H9 (cell line): Measurements from ENCODE around the gene COG8. TPM values are rescaled to one million over a fixed set of nuclear protein-coding genes. Genes with fewer than 3 reads are reported as not detected.

Experiments used
- DNase-seq: peaks from one replicate; pipeline ENCODE4 v3.0.0-alpha.2; 2017
- H2AFZ ChIP-seq: one replicate; pipeline ENCODE4 v1.6.1; 2013; ENCODE audit warnings: mild to moderate bottlenecking, low read length, control low read depth, moderate library complexity
- H2AK5ac ChIP-seq: 2 replicates; pipeline ENCODE4 v1.6.1; 2013; ENCODE audit warnings: low read length, control low read depth, mixed read lengths; ENCODE audit not compliant: insufficient read length
- H2BK120ac ChIP-seq: one replicate; pipeline ENCODE4 v1.6.1; 2013; ENCODE audit warnings: low read depth, mild to moderate bottlenecking, low read length, control low read depth, inconsistent platforms; ENCODE audit not compliant: poor library complexity, severe bottlenecking
- H2BK12ac ChIP-seq: 2 replicates; pipeline ENCODE4 v1.6.1; 2013; ENCODE audit warnings: low read length, control low read depth, mixed read lengths, low read depth; ENCODE audit not compliant: insufficient read length
- H2BK15ac ChIP-seq: 2 replicates; pipeline ENCODE4 v1.6.1; 2013; ENCODE audit warnings: low read depth, low read length, control low read depth
- H2BK20ac ChIP-seq: one replicate; pipeline ENCODE4 v1.6.1; 2013; ENCODE audit warnings: low read depth, mild to moderate bottlenecking, low read length, control low read depth, inconsistent platforms; ENCODE audit not compliant: poor library complexity, severe bottlenecking
- H2BK5ac ChIP-seq: 2 replicates; pipeline ENCODE4 v1.6.1; 2013; ENCODE audit warnings: low read length, control low read depth, mixed read lengths; ENCODE audit not compliant: insufficient read length
- H3K14ac ChIP-seq: 2 replicates; pipeline ENCODE4 v1.6.1; 2013; ENCODE audit warnings: low read length, control low read depth; ENCODE audit not compliant: insufficient read depth
- H3K18ac ChIP-seq: 2 replicates; pipeline ENCODE4 v1.6.1; 2013; ENCODE audit warnings: low read depth, mild to moderate bottlenecking, mixed read lengths, low read length, control low read depth; ENCODE audit not compliant: insufficient read length
- H3K23ac ChIP-seq: 2 replicates; pipeline ENCODE4 v1.6.1; 2013; ENCODE audit warnings: low read length, control low read depth, mixed read lengths, low read depth; ENCODE audit not compliant: insufficient read length
- H3K23me2 ChIP-seq: 2 replicates; pipeline ENCODE4 v1.6.1; 2013; ENCODE audit warnings: low read depth, mild to moderate bottlenecking, mixed read lengths, low read length, control low read depth; ENCODE audit not compliant: insufficient read length, poor library complexity, severe bottlenecking
- H3K27ac ChIP-seq: 2 replicates; pipeline ENCODE4 v1.5.1; 2013; ENCODE audit warnings: low read length, control low read depth, mixed read lengths, low read depth; ENCODE audit not compliant: insufficient read length
- H3K27me3 ChIP-seq: 2 replicates; pipeline ENCODE4 v1.6.1; 2013; ENCODE audit warnings: low read length, control low read depth, inconsistent platforms; ENCODE audit not compliant: insufficient read depth
- H3K4ac ChIP-seq: 2 replicates; pipeline ENCODE4 v1.6.1; 2013; ENCODE audit warnings: low read depth, mild to moderate bottlenecking, control low read depth, inconsistent platforms, low read length, moderate library complexity
- H3K4me1 ChIP-seq: 2 replicates; pipeline ENCODE4 v1.6.1; 2013; ENCODE audit warnings: low read length, control low read depth, inconsistent platforms; ENCODE audit not compliant: insufficient read depth
- H3K4me2 ChIP-seq: 2 replicates; pipeline ENCODE4 v1.6.1; 2013; ENCODE audit warnings: low read length, control low read depth, mixed read lengths; ENCODE audit not compliant: insufficient read length, insufficient read depth
- H3K56ac ChIP-seq: 2 replicates; pipeline ENCODE4 v1.6.1; 2013; ENCODE audit warnings: low read depth, mild to moderate bottlenecking, mixed read lengths, low read length, control low read depth; ENCODE audit not compliant: insufficient read length
- H3K79me1 ChIP-seq: 2 replicates; pipeline ENCODE4 v1.6.1; 2013; ENCODE audit warnings: low read depth, mild to moderate bottlenecking, moderate library complexity, low read length, control low read depth, inconsistent platforms; ENCODE audit not compliant: insufficient read depth, poor library complexity, severe bottlenecking
- H3K79me2 ChIP-seq: 2 replicates; pipeline ENCODE4 v1.6.1; 2013; ENCODE audit warnings: low read length, control low read depth, inconsistent platforms; ENCODE audit not compliant: insufficient read depth
- H3K9ac ChIP-seq: 2 replicates; pipeline ENCODE4 v1.6.1; 2013; ENCODE audit warnings: low read length, control low read depth, mixed read lengths; ENCODE audit not compliant: insufficient read length; ENCODE audit errors: extremely low read depth
- H3K9me3 ChIP-seq: one replicate; pipeline ENCODE4 v1.6.1; 2013; ENCODE audit warnings: low read depth, low read length, inconsistent platforms; ENCODE audit not compliant: control insufficient read depth
- H3T11ph ChIP-seq: one replicate; pipeline ENCODE4 v1.6.1; 2013; ENCODE audit warnings: mild to moderate bottlenecking, low read length, control low read depth, inconsistent platforms
- H4K20me1 ChIP-seq: one replicate; pipeline ENCODE4 v1.6.1; 2013; ENCODE audit not compliant: control insufficient read depth, insufficient read length, insufficient read depth
- H4K5ac ChIP-seq: 2 replicates; pipeline ENCODE4 v1.6.1; 2013; ENCODE audit warnings: low read depth, mild to moderate bottlenecking, mixed read lengths, low read length, control low read depth; ENCODE audit not compliant: insufficient read length
- H4K8ac ChIP-seq: replicated peaks from 2 replicates; pipeline ENCODE4 v1.6.1; 2013; ENCODE audit warnings: low read length, control low read depth, mixed read lengths, low read depth; ENCODE audit not compliant: insufficient read length
- H4K91ac ChIP-seq: 2 replicates; pipeline ENCODE4 v1.6.1; 2013; ENCODE audit warnings: low read depth, mild to moderate bottlenecking, moderate library complexity, mixed read lengths, low read length, control low read depth; ENCODE audit not compliant: insufficient read length
- H3K27ac Mint-ChIP-seq, 3 experiments: 2 replicates in 2 of 3; 3 replicates in 1 of 3; pipeline ENCODE4 v1.8.0; 2020 to 2021; ENCODE audit warnings: mixed read lengths in 3 of 3, mild to moderate bottlenecking in 1 of 3, moderate library complexity in 1 of 3
- H3K27me3 Mint-ChIP-seq: 2 replicates; pipeline ENCODE4 v1.8.0; 2021; ENCODE audit warnings: low read depth, mild to moderate bottlenecking, moderate library complexity, mixed read lengths
- H3K36me3 Mint-ChIP-seq, 3 experiments: 2 replicates in 2 of 3; 3 replicates in 1 of 3; pipeline ENCODE4 v1.8.0; 2020 to 2021; ENCODE audit warnings: low read depth in 3 of 3, mixed read lengths in 3 of 3; ENCODE audit not compliant: insufficient read depth in 1 of 3
- H3K4me1 Mint-ChIP-seq, 2 experiments: 2 replicates each; pipeline ENCODE4 v1.8.0; 2020; ENCODE audit warnings: mixed read lengths in 2 of 2
- H3K4me3 Mint-ChIP-seq, 2 experiments: 2 replicates in 1 of 2; 3 replicates in 1 of 2; pipeline ENCODE4 v1.8.0; 2020 to 2021; ENCODE audit warnings: mild to moderate bottlenecking in 2 of 2, mixed read lengths in 2 of 2, moderate library complexity in 1 of 2
- H3K9me3 Mint-ChIP-seq, 2 experiments: 2 replicates in 1 of 2; 3 replicates in 1 of 2; pipeline ENCODE4 v1.8.0; 2020; ENCODE audit warnings: mild to moderate bottlenecking in 2 of 2, mixed read lengths in 2 of 2, moderate library complexity in 1 of 2
- CTCF ChIP-seq: fragments of 200-600 bp; sonication (generic); conservative IDR thresholded peaks from 3 replicates; pipeline ENCODE4 v1.8.0; 2021; ENCODE audit warnings: antibody characterized with exemption, mild to moderate bottlenecking
- WGBS: extraction: QIAGEN DNeasy Blood & Tissue Kit; methylation state at CpG from one replicate; pipeline ENCODE4 v1.1.7; 2013; ENCODE audit warnings: missing lambda C conversion rate, low lambda C conversion rate, mixed read lengths; ENCODE audit not compliant: insufficient read length; ENCODE audit errors: extremely low coverage; 5-methylcytosine and 5-hydroxymethylcytosine counted together
- total RNA-seq: library from RNA; stranded (reverse); gene quantifications from 2 replicates; pipeline ENCODE4 v1.2.1, GENCODE V29; 2021

Gene COG8
- total RNA-seq, 1 experiment from 2014 or later, result 52.3 TPM

- no peak overlapping the region for H2BK5ac ChIP-seq
- peaks cover 16 to 49% (median 36%) of the 10 kb centered on the region in 3 experiments; a peak in 6 of 7 replicates for H3K36me3 Mint-ChIP-seq
- no peak overlapping the region for H3T11ph ChIP-seq
- H4K8ac ChIP-seq, result no peak overlapping the region
- no peak overlapping the region for H3K27ac Mint-ChIP-seq
- H3K27me3 ChIP-seq, result no peaks in the 10 kb centered on the region
- no peak overlapping the region for H4K91ac ChIP-seq
- H3K4ac ChIP-seq, result no peak overlapping the region
- no peak overlapping the region for H2BK20ac ChIP-seq
- H2BK120ac ChIP-seq, result no peak overlapping the region
- no peak overlapping the region for H2BK12ac ChIP-seq
- H2AK5ac ChIP-seq, result no peak overlapping the region
- no peaks in the 10 kb centered on the region for H3K27me3 Mint-ChIP-seq
- no peak overlapping the region for H3K14ac ChIP-seq
- H4K20me1 ChIP-seq, result no peaks in the 10 kb centered on the region
- H3K79me2 ChIP-seq, result peaks cover 5% of the 10 kb centered on the region; the same call in 1 of the 2 replicates
- no CpG with 5 or more reads among the region's 5 CpGs for WGBS
- H3K27ac ChIP-seq, result no peak overlapping the region
- H3K18ac ChIP-seq, result no peak overlapping the region
- H3K79me1 ChIP-seq, result peaks cover 11% of the 10 kb centered on the region
- H3K9me3 Mint-ChIP-seq, result no peaks in the 10 kb centered on the region
- no peak overlapping the region for H3K4me2 ChIP-seq
- peaks cover 7% of the 10 kb centered on the region for H3K23me2 ChIP-seq
- H2AFZ ChIP-seq, result no peak overlapping the region
- no peak overlapping the region for H3K4me3 Mint-ChIP-seq
- H3K4me1 Mint-ChIP-seq, result peaks cover 9 to 12% of the 10 kb centered on the region in 2 experiments
- no peak overlapping the region for H4K5ac ChIP-seq
- no peaks in the 10 kb centered on the region for H3K9me3 ChIP-seq
- no peak for DNase-seq
- no peak overlapping the region for H3K56ac ChIP-seq
- TF ChIP-seq CTCF, result no peak
- no peak overlapping the region for H3K23ac ChIP-seq
- no peaks in the 10 kb centered on the region for H3K4me1 ChIP-seq
- H2BK15ac ChIP-seq, result no peak overlapping the region
- no peak overlapping the region for H3K9ac ChIP-seq
Measured at GRCh38 chr16:69344171-69344570, 4.8 kb upstream of the COG8 start.
